GM19351 (cell line): ENCODE data around the gene KLF7.
A peak's percentile ranks its signal among the peaks of the same experiment; 100 is the strongest.

Experiments used
- ATAC-seq: cut with Tn5 transposase; IDR thresholded peaks from one replicate; pipeline ENCODE4 v1.9.1; 2021; ENCODE audit warnings: mild to moderate bottlenecking, moderate library complexity; ENCODE audit not compliant: unreplicated experiment

The KLF7 gene

GRCh38 chr2:207097278-207097677 is 68.5 kb downstream of the KLF7 start:
- no peak for ATAC-seq

- ATAC-seq = no peak
These were observed 69.8 kb downstream of the KLF7 start for GRCh38 chr2:207095963-207096362.

GRCh38 chr2:207093234-207093633 is 72.5 kb downstream of the KLF7 start:
- no peak for ATAC-seq

- ATAC-seq = no peak
These were observed 72.9 kb downstream of the KLF7 start for GRCh38 chr2:207092818-207093217.

GRCh38 chr2:207091928-207092327 is 73.8 kb downstream of the KLF7 start:
- no peak for ATAC-seq

- no peak for ATAC-seq
These were observed 74.6 kb downstream of the KLF7 start for GRCh38 chr2:207091176-207091575.

GRCh38 chr2:207090389-207090788 is 75.4 kb downstream of the KLF7 start:
- ATAC-seq = no peak

GRCh38 chr2:207088839-207089238 is 76.9 kb downstream of the KLF7 start:
- ATAC-seq = no peak

GRCh38 chr2:207088276-207088675 is 77.5 kb downstream of the KLF7 start:
- no peak for ATAC-seq

GRCh38 chr2:207087046-207087902 is 78.5 kb downstream of the KLF7 start:
- no peak for ATAC-seq

GRCh38 chr2:207086136-207086535 is 79.6 kb downstream of the KLF7 start:
- ATAC-seq = no peak

- no peak for ATAC-seq
These were observed 80.6 kb downstream of the KLF7 start for GRCh38 chr2:207085110-207085509.

- ATAC-seq = no peak
These were observed 82.2 kb downstream of the KLF7 start for GRCh38 chr2:207083361-207084110.

GRCh38 chr2:207082619-207083018 is 83.1 kb downstream of the KLF7 start:
- no peak for ATAC-seq

GRCh38 chr2:207078186-207078798 is 87.5 kb downstream of the KLF7 start:
- no peak for ATAC-seq

- no peak for ATAC-seq
These were observed 88.5 kb downstream of the KLF7 start for GRCh38 chr2:207077266-207077665.

- ATAC-seq = no peak
These were observed 90.3 kb downstream of the KLF7 start for GRCh38 chr2:207075456-207075855.

- peak; percentile 41 for ATAC-seq
These were observed 91.7 kb downstream of the KLF7 start for GRCh38 chr2:207073801-207074678.

- ATAC-seq = peak; percentile 7
These were observed 92.3 kb downstream of the KLF7 start for GRCh38 chr2:207073412-207073800.

- no peak for ATAC-seq
These were observed 93.2 kb downstream of the KLF7 start for GRCh38 chr2:207072571-207072970.

- ATAC-seq = peak; percentile 52
These were observed 93.9 kb downstream of the KLF7 start for GRCh38 chr2:207071820-207072219.
